Dermis blood vessel endothelial cell (primary cell): Measurements from ENCODE around the gene FAM53B. TPM values are rescaled to one million over a fixed set of nuclear protein-coding genes. Genes with fewer than 3 reads are reported as not detected.

Experiments used
- DNase-seq: peaks from one replicate; pipeline ENCODE4 v3.0.0; 2010
- total RNA-seq: library from RNA; depleted of rRNA; stranded (reverse); fragments of >200 nt; gene quantifications from 2 replicates; pipeline ENCODE4 v1.2.3, GENCODE V29; 2014

Gene FAM53B
- total RNA-seq, 1 donor from 2014 or later: 30.5 TPM

DNA sequence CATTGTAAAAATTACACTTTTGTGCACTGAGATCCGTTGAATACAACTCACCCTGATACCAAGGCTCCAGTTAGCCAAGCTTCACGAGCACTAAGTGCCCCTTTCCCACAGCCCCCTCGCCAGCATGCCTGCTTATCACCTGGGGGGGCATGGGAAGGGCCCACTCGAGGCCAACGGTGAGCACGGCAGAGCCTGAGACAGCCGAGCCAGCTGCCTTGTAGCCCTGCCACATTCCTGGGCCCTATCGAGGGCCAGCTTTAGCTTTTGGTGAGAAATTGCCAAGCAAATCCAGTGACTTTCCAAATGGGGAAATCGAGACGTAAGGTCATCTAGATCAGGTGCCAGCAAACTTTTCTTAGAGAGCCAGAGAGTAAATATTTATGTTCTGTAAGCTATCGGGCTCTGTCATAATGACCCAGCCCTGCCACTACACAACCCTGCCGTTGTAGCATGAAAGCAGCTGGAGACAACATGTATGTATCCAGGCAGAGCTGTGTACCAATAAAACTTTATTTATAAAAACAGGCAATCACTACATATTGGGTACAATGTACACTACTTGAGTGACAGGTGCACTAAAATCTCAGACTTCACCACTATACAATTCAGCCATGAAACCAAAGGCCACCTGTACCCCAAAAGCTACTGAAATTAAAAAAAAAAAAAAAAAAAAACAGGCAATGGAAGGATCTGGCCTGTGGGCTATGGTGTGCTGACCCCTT is 83.6 kb downstream of the FAM53B start:
- no peak for DNase-seq

DNA sequence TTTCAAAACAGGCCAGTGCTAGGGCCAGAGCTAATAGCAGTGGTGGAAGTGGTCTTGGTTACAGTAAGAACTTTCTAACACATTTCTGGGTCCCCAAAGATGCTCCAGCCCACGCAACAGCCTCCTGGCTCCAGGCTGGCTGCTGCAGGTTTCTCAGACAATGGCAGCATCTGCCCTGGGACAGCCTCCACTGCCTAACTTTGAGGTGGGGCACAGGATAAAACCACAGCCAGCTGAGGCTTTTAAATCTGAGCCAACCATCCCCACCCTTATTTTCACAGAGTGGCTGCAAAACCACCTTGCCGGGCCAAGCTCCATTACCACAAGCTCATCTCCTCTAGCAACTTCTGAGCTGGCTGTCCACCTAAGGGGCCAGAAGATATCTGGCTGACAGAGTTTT is 84.8 kb downstream of the FAM53B start:
- DNase-seq: no peak

DNA sequence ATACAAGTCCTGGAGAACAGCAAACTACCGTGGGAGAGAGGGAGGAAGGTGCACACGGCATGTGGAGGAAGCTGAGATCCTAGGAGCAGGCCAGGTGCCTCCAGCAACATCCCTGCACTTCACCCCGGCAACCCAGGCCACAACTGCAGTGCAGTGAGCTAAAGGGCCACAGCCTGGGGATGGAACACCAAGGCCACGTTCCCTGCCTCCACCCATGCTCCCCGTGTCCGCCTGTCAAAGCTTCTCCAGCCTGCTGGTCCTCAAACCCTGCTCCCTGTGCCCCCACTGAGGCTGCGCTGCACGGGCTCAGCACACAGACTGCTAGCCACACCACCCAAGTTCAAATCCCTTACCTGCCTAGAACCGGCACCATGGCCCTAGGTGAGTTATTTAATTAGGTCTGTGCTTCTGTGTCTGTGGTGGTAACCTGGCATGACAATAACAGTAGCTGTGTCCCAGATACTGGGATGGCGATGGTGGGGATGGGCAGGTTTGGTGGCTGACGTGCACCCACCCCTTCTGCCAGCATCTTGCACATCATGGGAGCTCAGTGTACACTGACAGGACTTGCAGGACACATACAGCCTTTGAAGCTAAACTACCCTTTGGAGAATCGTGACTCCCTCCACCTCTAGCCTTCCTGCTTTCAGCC is 85.5 kb downstream of the FAM53B start:
- no peak for DNase-seq

DNA sequence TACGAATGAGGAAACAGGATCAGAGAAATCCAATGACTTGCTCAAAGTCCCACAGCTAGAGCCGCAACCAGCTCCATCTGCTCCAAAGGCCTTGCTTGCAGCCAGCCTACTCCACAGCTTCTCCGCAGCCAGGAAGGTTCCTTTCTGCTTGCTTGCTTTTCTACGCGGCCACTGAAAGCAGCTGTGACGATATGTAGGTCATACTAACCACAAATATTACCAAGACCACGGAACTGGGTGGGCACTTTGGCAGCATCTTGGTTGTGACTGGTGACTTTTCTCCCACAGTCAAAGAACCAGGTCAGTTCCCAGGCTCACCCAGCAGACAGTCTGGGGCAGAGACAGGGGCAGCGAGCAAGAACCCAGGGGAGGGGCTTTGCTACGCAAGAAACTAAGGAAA is 86.4 kb downstream of the FAM53B start:
- DNase-seq: no peak

DNA sequence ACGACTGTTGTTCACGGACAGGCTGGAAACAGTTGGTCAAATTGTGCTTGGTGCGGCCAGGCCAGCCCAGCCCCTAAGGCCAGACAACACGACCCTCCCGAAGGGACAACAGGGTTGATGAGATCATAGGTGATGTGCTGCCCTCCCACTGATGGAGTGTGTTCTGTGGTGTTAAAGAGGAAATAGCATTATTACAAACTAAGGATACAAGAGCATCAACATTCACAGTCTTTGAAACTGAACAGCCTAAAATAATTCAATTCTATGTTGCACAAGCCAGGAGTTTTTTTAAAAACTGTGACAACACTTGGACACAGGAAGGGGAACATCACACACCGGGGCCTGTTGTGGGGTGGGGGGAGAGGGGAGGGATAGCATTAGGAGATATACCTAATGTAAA is 87.6 kb downstream of the FAM53B start:
- no peak for DNase-seq

DNA sequence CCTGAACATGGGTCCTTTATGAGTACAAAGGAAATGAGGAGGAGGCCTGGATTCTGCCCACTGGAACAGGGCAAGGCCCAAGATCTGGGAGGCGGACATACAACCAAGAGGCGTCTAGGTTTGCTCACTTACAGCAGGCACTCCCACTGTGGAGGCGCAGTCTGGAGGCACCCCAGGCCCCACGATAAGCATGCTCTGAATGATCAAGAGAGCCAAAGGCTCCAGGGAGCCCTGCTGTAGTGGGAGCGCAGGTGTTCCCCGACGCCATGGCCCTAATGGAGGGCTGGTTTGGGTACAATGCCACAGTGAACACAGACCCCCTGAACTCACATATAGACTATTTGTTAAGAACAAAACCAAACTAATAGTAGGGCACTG is 88.1 kb downstream of the FAM53B start:
- no peak for DNase-seq

DNA sequence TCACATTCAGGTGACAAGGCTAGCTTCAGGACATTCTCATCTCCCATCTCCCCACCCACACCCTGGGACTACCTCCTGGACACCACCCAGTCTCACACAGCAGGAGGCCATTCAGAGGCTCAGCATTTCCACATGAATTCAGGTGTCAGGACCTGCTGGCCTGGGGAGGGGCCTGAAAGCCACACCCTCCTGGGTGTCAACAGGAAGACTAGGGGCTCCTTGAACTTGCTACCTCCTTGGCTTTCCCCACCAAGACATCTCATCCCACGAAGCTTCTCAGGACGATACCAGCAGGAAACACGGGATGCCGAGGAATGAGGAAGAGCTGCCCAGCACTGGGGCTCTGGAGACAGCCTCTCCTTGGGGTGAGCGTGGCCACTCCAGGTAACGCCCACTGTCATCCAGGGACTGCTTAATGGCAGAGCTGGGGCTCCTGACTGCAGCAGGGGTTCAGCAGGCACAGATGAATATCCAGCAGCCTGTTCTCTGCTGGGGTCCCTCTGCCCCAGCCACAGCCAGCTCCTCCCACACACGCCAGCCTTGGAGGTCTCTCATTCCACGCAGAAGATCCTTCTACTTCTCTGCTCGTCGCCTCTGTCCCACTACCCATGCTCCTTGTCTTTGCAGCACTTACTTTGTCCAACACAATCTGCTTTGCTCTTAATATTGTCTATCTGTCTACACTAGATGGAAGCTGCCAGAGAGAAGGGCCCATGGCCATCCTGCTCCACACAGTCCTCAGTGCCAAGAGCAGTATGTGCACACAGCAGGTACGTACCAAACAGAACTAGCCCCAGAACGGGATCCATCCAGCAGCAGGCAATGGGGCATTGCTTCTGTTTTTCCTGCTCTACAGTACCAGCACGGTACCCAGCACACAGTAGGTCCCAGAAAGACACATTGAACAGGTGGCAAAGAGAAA is 88.7 kb downstream of the FAM53B start:
- DNase-seq: no peak

DNA sequence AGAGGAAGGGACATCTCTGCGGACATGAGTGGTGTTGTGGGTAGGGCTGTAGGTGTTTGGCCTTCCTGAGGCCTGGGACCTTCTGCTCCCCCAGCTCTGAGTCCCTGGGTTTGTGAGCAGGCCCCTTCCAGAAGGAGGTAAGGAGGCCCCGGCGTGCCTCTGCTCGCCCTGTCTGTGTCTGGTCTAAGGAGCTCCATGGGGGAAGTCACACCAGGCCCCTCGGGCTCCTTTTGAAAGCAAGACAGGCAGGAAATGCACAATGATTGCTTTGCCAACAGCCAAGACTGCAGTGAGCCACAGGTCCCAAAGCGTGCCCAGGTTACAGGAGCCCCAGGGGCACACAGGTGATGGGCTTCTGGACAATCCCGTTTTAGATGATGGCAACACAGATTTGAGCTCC is 89.5 kb downstream of the FAM53B start:
- no peak for DNase-seq

DNA sequence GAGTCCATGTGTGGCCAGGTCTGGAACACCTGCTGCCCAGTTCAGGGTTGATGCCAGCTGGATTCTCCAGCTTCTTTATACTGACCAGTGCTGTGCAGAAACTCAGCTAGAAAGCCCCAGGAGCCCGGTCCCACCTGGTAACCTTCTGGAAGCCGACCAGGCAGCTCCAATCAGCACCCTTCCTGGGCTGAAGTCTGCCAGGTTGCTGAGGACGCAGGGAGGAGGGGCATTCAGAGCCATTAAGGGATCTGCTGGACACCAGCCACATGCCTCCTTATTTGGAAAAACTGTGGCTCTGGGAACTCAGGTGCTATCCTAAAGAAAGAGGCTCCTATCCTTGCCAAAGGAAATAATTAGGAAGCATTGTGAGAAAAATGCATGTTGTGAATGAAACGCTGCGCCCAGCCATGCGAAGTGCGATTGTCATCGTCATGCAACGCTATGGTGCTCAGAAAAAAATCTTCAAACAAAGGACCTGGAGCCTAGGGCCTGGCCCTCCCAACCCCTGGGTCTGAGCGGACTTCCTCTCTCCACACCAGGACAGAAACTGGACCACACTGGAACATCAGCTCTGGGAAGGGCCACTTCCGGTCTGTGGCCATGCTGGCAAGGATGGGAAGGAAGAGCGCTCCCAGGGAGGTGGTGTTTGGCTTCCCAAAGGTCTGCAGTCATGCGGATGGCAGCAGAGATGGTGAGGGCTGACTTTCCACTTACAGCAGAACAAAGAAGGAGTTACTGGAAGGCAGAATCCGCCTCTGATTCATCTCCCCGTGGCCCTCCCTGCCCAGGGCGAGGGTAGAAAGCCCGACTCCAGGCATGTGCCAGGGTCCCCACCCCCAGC is 90.1 kb downstream of the FAM53B start:
- DNase-seq: peak; percentile 66

DNA sequence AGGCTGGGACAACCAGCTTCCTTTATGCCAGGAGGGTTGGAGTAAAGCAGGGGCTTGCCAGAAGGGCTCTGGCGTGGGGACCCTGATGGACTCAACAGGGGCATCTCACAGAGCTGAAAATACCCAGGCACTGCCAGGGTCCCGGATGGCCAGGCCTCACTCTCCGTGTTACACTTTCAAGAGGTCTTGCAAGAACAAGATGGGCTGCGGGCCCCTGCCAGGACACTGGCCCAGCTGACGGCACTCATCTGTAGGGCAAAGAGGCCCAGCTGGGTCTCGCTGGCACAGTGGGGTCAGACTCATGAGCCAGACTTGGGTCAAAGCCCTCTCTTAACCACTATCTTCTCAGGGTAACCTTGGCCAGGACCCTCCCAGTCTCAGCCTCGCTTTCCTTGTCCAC is 90.9 kb downstream of the FAM53B start:
- no peak for DNase-seq

DNA sequence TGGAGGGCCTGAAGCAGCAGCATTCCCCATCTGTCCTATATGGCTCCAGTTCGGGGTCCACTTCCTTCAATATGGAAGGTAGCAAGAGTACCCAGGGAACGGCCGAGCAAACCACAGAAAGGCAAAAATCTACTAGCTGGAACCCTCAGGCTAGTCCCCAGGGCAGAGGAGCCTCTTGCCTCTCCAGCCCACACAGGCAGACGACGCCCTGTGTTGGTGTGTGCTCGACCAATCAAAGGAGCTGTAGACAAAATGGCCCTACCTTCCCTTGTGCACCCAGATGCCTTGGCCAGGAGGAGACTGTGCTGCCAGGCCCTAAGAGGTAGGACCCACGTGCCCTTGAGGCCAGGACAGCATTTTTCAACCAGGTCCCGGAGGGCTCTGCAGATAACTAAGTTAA is 91.5 kb downstream of the FAM53B start:
- DNase-seq: no peak

DNA sequence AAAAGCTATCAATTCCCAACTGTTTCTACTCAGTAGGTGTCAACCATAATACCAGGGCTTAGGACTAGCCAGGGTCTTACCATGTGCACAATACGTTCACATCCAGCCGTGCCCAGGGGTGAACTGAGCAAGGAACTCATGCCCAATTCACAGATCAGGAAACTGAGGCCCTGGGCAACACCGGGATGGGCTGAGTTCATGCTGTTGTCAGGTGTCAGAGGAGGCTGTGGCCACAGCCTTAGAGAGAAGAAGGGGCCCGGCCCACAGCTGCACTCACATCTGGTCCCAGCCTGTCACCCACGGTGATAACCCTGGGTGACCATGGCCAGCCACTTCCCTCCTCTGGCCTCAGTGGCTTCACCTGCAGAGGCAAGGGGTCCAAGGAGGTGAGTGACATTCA is 92.0 kb downstream of the FAM53B start:
- no peak for DNase-seq

DNA sequence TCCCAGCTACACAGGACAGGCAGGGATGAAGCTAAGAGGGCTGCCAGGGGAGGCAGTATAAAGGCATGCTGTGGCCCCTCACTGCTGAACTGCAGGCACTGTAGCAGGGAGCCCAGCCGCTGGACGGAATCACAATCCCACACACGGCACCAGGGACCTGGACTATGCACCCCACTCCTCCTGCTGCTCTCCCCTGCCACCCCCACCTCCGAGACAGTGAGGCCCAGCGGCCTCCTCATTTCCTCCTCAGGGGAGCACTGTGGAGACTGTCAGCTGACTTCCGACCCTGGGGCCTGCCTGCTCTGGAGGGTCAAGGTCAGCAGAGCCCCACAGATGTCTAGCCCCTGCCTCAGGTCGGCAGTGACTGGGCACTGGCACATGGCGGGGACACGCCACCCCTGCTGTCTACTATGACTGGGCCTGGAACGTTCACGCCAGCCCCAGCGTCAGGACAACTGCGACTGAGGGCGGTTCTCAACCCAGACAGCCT is 92.7 kb downstream of the FAM53B start:
- no peak for DNase-seq

DNA sequence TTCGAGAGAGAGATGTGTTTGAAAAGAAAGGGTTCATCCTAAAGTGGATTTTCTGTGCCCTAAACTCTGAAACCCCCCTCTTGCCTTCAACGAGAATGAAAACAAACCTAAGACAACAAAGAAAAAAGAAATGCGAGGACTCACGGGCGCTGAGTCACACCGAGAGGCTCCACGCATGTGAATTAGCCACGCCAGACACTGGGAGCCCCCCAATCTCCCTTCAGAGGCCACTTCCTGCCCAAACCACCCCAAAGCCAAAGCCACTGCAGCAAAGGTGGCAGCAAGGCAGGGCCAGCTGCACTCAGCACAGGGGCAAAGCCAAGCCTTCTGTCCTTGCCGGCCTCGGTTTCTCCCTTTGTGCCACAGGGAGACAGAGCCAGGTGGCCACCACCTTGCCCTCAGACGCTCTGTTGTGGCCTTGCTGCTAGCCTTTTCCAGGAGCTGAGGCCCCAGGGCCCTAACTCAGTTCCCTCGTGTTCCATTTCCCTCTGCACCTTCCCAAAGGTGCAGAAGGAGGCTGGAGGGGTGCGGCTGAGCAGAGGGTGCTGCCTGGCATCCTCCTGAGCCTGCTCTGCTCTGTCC is 93.3 kb downstream of the FAM53B start:
- no peak for DNase-seq

DNA sequence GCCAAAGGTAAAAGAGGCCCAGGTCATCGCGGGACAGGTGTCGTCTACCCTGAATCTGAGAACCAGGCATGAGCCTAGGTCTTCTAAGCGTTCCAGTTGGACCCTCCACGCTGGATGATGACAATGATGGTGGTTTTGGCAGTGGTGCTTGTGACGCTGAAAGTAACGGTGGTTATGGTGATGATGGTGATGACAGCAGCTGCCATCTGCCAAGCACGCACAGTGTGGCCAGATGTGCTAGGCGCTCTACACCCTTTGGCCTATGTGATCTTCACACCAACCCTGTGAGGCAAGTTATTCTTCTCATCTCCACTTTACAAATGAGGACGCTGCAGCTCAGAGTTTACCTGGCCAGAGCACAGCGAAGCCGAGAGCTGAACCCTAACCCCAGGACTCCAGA is 93.9 kb downstream of the FAM53B start:
- DNase-seq: no peak

DNA sequence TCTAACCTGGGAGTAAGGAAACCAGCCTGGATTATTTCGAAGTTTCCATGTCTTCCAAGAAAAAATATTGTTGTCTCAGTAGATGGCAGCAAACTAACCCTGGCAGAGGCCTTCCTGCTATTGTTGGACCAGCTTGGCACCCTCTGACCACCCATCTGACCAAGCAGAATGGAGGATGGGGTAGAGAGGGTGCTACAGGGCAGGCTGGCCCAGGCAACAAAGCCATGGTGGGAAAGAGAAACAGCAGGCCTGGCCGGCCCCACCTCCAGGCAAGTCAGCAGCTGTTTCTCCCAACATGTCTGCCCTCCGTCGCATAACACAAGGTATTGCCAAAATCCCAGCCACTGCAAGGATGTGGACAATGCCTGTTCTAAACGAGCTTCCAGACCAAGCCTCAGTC is 95.0 kb downstream of the FAM53B start:
- DNase-seq: no peak

DNA sequence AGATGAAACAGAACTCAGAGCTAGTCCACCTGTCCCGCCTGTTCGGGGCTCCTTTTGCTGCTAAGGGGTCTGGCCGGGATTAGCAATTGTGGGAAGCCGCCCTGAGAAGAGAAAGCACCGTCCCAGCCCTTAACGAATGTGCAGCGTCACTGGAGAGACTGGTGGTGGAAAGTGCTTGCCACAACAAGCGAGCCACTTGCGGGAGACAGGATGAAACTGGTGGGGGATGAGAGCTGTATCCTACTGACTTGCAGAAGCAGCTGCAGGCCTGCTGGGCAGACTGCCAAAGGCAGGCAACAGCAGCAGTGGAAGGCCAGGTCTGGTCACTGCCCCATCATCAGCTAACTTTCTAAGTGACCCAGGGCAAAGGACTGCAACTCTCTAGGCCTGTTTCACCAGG is 95.4 kb downstream of the FAM53B start:
- DNase-seq: peak; percentile 92

DNA sequence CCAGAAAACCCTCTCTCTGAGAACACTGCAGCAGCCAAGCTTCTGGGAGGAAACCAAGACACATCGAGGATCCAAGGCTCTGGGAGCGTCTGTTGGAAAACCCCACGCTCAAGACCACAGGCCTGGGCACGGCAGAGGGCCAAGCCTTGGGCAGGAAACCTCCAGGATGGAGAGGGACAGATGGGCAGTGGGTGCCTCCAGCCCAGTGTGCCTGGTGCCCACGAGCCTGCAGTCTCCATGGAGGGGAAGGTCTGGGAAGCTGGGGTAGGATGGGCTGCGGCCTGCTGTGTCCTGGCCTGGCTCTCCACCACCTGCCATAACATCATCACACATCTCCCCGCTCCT is 96.1 kb downstream of the FAM53B start:
- no peak for DNase-seq

DNA sequence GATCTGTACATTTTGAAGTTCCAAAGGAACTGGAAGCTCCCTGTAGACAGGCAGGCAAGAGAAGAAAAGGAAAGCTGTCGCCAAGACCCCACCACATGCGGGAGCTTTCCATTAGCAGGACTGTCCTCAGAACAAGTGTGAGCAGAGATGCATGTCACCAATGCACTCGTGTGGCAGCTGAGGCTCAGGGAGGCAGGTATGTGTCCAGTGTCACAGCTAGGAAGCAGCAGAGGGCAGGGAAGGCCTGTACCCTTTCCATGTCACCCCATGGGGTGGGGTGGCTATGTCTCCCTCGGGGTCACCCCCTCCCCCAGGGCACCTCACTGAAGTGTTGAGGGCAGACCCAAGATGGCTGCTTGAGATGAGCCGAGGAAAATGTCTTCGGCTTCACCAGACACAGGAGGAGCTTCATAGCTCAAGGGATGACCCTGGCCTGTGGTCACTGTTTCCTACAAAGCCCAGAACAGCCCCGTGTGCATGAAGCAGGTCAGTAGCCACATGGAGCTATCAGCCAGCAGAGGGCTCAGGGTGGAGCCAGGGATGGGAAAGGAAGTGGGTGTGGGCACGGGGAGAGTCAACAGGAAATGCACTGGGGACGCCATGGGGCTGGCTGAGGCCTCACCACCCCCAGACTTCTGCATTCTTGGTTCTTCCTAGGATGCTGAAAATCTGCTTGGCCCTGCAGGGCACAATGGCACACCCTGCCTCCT is 96.6 kb downstream of the FAM53B start:
- peak; percentile 58 for DNase-seq

DNA sequence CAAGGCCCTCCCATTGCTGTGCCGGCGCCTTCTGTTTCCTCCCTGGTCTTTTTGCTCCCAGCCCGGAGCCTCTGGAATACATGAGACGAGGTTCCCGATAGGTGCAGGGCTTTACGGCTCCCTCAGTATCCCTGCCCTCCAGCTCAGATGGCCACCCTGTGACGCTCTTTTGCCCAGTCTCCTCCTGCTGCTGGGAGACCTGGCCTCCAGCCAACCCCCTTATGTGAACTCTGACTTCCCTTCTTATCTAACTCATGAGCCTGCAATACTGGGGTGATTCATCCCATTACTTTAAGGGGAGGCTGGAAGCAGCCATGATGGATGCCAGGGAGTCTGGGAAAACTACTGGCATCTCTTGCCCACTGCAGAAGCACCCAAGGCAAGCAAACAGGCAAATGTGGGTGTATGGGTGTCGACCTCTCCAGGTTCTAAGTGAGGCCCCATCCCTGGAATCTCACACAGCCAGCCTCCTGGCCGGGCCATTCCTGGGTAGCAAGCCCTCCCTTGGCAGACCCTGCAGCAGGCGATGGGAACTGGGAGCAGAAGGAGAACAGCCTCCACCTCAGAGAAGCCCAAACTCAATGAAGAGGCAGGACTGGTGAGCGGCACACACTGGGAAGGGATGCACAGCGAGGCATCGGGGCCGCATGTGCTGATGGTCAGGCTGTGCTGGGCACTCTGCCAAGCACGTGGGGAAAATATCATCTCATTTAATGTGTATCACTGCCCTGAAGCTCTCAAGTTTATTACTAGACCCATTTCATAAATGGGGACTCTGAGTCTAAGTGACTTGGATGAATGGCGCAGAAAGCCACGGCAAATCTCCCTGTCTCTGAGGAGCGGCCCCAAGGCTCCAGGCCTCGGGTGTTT is 97.5 kb downstream of the FAM53B start:
- DNase-seq: peak; percentile 95
